ENCODE measurements around the gene CWH43. TPM values are rescaled to one million over a fixed set of nuclear protein-coding genes. Genes with fewer than 3 reads are reported as not detected.
"Not testable (repeated sequence)": the region's sequence is repeated elsewhere in the genome, so short reads cannot be mapped to it uniquely, and the experiment has no call there.

The CWH43 gene
- total RNA-seq, 1 donor from 2014 or later = not detected

- H3K9me3 Mint-ChIP-seq = peaks cover 8% of the 10 kb centered on the region
- no peak for DNase-seq (ENCODE audit: low spot score in 2 of 2, unreplicated experiment in 2 of 2)
- H3K36me3 Mint-ChIP-seq = no peaks in the 10 kb centered on the region
- peaks cover 7% of the 10 kb centered on the region for H3K4me1 Mint-ChIP-seq
- no peak overlapping the region for H3K4me3 Mint-ChIP-seq
- no peak overlapping the region for H3K27ac Mint-ChIP-seq
- H3K27me3 Mint-ChIP-seq (ENCODE audit: low read depth) = no peaks in the 10 kb centered on the region
- no peak for TF ChIP-seq CTCF (IDR thresholded peaks at IDR 0.05; ENCODE audit: unreplicated experiment)
These were observed 36.4 kb upstream of the CWH43 start for GRCh38 chr4:48949518-48950219.

- Mint-ChIP-seq H3K36me3 (no peaks in the 10 kb centered on the region), H3K27ac (peak overlapping the region; percentile 77), H3K27me3 (ENCODE audit: low read depth) (no peaks in the 10 kb centered on the region), H3K4me3 (no peak overlapping the region), H3K9me3 (peaks cover 8% of the 10 kb centered on the region), H3K4me1 (peaks cover 15% of the 10 kb centered on the region)
- TF ChIP-seq CTCF (IDR thresholded peaks at IDR 0.05; ENCODE audit: unreplicated experiment) = no peak
- DNase-seq (ENCODE audit: low spot score in 2 of 2, unreplicated experiment in 2 of 2) = no peak
These were observed 31.8 kb upstream of the CWH43 start for GRCh38 chr4:48954314-48954713.

GRCh38 chr4:48957366-48957765, 28.7 kb upstream of the CWH43 start:
- DNase-seq (ENCODE audit: low spot score in 2 of 2, unreplicated experiment in 2 of 2); H3K27ac Mint-ChIP-seq; H3K36me3 Mint-ChIP-seq; H3K27me3 Mint-ChIP-seq (ENCODE audit: low read depth); H3K9me3 Mint-ChIP-seq; H3K4me3 Mint-ChIP-seq: not testable (repeated sequence)
- peaks cover 15% of the 10 kb centered on the region for H3K4me1 Mint-ChIP-seq

- Mint-ChIP-seq H3K9me3 (no peaks in the 10 kb centered on the region), H3K4me1 (peaks cover 17% of the 10 kb centered on the region), H3K27ac (no peak overlapping the region), H3K27me3 (ENCODE audit: low read depth) (no peaks in the 10 kb centered on the region), H3K4me3 (no peak overlapping the region), H3K36me3 (no peaks in the 10 kb centered on the region)
- no peak for TF ChIP-seq CTCF (IDR thresholded peaks at IDR 0.05; ENCODE audit: unreplicated experiment)
- no peak for DNase-seq (ENCODE audit: low spot score in 2 of 2, unreplicated experiment in 2 of 2)
These were observed 27.5 kb upstream of the CWH43 start for GRCh38 chr4:48958582-48958981.

GRCh38 chr4:48960988-48961635, 25.0 kb upstream of the CWH43 start:
- H3K27ac Mint-ChIP-seq = no peak overlapping the region

More at GRCh38 chr4:48960988-48961635, 25.0 kb upstream of the CWH43 start:
- no peak for DNase-seq (ENCODE audit: low spot score in 2 of 2, unreplicated experiment in 2 of 2)
- Mint-ChIP-seq H3K4me1 (peaks cover 10% of the 10 kb centered on the region), H3K27me3 (ENCODE audit: low read depth) (no peaks in the 10 kb centered on the region), H3K9me3 (no peaks in the 10 kb centered on the region), H3K36me3 (no peaks in the 10 kb centered on the region), H3K4me3 (no peak overlapping the region)
- no peak for TF ChIP-seq CTCF (IDR thresholded peaks at IDR 0.05; ENCODE audit: unreplicated experiment)

All from mesothelial cell of epicardium (in vitro differentiated cells).